GM12878 (cell line): ENCODE results near the gene PPAN. TPM values are rescaled to one million over a fixed set of nuclear protein-coding genes. Genes with fewer than 3 reads are reported as not detected.

Source experiments
- ATAC-seq: fragments of 200-7000 bp; cut with Tn5 transposase; 3 replicates; pipeline ENCODE4 v1.9.1; 2020; ENCODE audit warnings: mild to moderate bottlenecking, moderate library complexity
- BruUV-seq: library from RNA; stranded (reverse); fragments of 400-500 nt; replicated peaks from 2 replicates; lab custom pipeline; 2021; lab: Mats Ljungman, UMichigan
- CTCF ChIA-PET: fragments of 300-600 bp; sonication (Branson Sonifier 250); formaldehyde crosslinking; extraction: SDS; loops from one replicate; lab custom pipeline; 2021; ENCODE audit warnings: inconsistent platforms; lab: Yijun Ruan, JAX
- POLR2A ChIA-PET: fragments of 350-600 bp; formaldehyde crosslinking; extraction: SDS; loops from one replicate; lab custom pipeline; 2021; ENCODE audit warnings: inconsistent platforms; lab: Charles Lee
- RAD21 ChIA-PET: fragments of 300-600 bp; sonication (Branson Sonifier 250); formaldehyde crosslinking; loops from one replicate; lab custom pipeline; 2023; ENCODE audit warnings: antibody characterized with exemption; ENCODE audit not compliant: unreplicated experiment; lab: Charles Lee
- SMC1A ChIA-PET: fragments of 300-600 bp; sonication (Branson Sonifier 250); formaldehyde crosslinking; loops from one replicate; lab custom pipeline; 2023; ENCODE audit not compliant: unreplicated experiment, uncharacterized antibody; lab: Charles Lee
- DNase-seq: peaks from one replicate; pipeline ENCODE4 v3.0.0-alpha.2; 2011; ENCODE audit warnings: low read depth, low spot score
- FAIRE-seq: peaks from 3 replicates; lab custom pipeline; 2011; peaks lifted over from hg19 to GRCh38; lab: Jason Lieb, UNC
- H2AFZ ChIP-seq: 2 replicates; pipeline ENCODE4 v1.6.0; 2011; ENCODE audit warnings: low read depth, low read length, control low read depth; ENCODE audit not compliant: control insufficient read depth
- H3K27ac ChIP-seq: 2 replicates; pipeline ENCODE4 v1.5.1; 2011; ENCODE audit warnings: control low read depth; ENCODE audit not compliant: control insufficient read depth, insufficient read depth
- H3K27me3 ChIP-seq, 2 experiments: replicated peaks in 1 of 2; 2 replicates each; pipeline versions ENCODE4 v1.6.0 to v1.6.1; 2011; ENCODE audit warnings: low read length in 1 of 2; ENCODE audit not compliant: control insufficient read depth in 2 of 2, insufficient read depth in 2 of 2
- H3K36me3 ChIP-seq, 2 experiments: 2 replicates each; pipeline ENCODE4 v1.5.1; 2011; ENCODE audit warnings: low read length in 1 of 2; ENCODE audit not compliant: control insufficient read depth in 2 of 2, insufficient read depth in 2 of 2
- H3K4me1 ChIP-seq: 2 replicates; pipeline ENCODE4 v1.6.1; 2011; ENCODE audit warnings: mild to moderate bottlenecking, low read length, moderate library complexity, mixed read lengths; ENCODE audit not compliant: control insufficient read depth, insufficient read depth
- H3K4me2 ChIP-seq: 2 replicates; pipeline ENCODE4 v1.6.0; 2011; ENCODE audit warnings: control low read depth; ENCODE audit not compliant: control insufficient read depth, insufficient read depth
- H3K4me3 ChIP-seq: fragments of 200-600 bp; sonication (generic); 2 replicates; pipeline ENCODE4 v1.5.1; 2016
- H3K79me2 ChIP-seq: 2 replicates; pipeline ENCODE4 v1.6.0; 2011; ENCODE audit warnings: low read length; ENCODE audit not compliant: control insufficient read depth, insufficient read depth
- H3K9ac ChIP-seq: 2 replicates; pipeline ENCODE4 v1.8.0; 2011; ENCODE audit warnings: low read length, control low read depth, mixed read lengths; ENCODE audit not compliant: control insufficient read depth, insufficient read depth
- H3K9me3 ChIP-seq: replicated peaks from 3 replicates; pipeline ENCODE4 v1.5.1; 2011; ENCODE audit warnings: mild to moderate bottlenecking, low read length; ENCODE audit not compliant: control insufficient read depth, insufficient read depth
- H4K20me1 ChIP-seq: 2 replicates; pipeline ENCODE4 v1.6.0; 2011; ENCODE audit not compliant: control insufficient read depth, insufficient read depth
- CEBPZ ChIP-seq: fragments of 150-350 bp; IDR thresholded peaks from 2 replicates; pipeline ENCODE4 v1.6.1; 2016; ENCODE audit warnings: low read depth, low read length
- CREM ChIP-seq: IDR thresholded peaks from 2 replicates; pipeline ENCODE4 v1.6.1; 2014; ENCODE audit warnings: antibody characterized with exemption, low read depth
- DPF2 ChIP-seq: fragments of 450-650 bp; IDR thresholded peaks from 2 replicates; pipeline ENCODE4 v1.6.1; 2017; ENCODE audit warnings: mild to moderate bottlenecking
- JUNB ChIP-seq: IDR thresholded peaks from 2 replicates; pipeline ENCODE4 v1.6.1; 2016; ENCODE audit warnings: antibody characterized with exemption, mild to moderate bottlenecking
- MLLT1 ChIP-seq: fragments of 450-650 bp; IDR thresholded peaks from 2 replicates; pipeline ENCODE4 v1.6.1; 2016; ENCODE audit warnings: mild to moderate bottlenecking
- RAD21 ChIP-seq: IDR thresholded peaks from 2 replicates; pipeline ENCODE4 v1.6.1; 2011; ENCODE audit warnings: mild to moderate bottlenecking, low read depth, low read length, moderate library complexity; ENCODE audit not compliant: insufficient read depth
- RELA ChIP-seq: fragments of 450-650 bp; IDR thresholded peaks from 2 replicates; pipeline ENCODE4 v1.8.0; 2014; ENCODE audit warnings: borderline replicate concordance; ENCODE audit not compliant: partially characterized antibody
- SRF ChIP-seq, 2 experiments: IDR thresholded peaks; 2 replicates each; pipeline ENCODE4 v1.6.1; 2011; ENCODE audit warnings: low read depth in 2 of 2, low read length in 2 of 2, mild to moderate bottlenecking in 1 of 2, moderate library complexity in 1 of 2
- YY1 ChIP-seq: IDR thresholded peaks from 2 replicates; pipeline ENCODE4 v1.6.1; 2011; ENCODE audit warnings: low read depth, mild to moderate bottlenecking, low read length
- ZBTB40 ChIP-seq: fragments of 450-650 bp; IDR thresholded peaks from 2 replicates; pipeline ENCODE4 v1.6.1; 2016; ENCODE audit warnings: mild to moderate bottlenecking, moderate library complexity, borderline replicate concordance
- ZSCAN29 ChIP-seq: fragments of 450-650 bp; IDR thresholded peaks from 2 replicates; pipeline ENCODE4 v1.6.1; 2017; ENCODE audit warnings: mild to moderate bottlenecking, moderate library complexity
- WGBS: methylation state at CpG from one replicate; pipeline ENCODE4 v1.1.6; 2016; ENCODE audit warnings: low lambda C conversion rate; ENCODE audit not compliant: insufficient replicate concordance, insufficient coverage; ENCODE audit errors: missing lambda C conversion rate; 5-methylcytosine and 5-hydroxymethylcytosine counted together
- in situ Hi-C: fragments of 300-500 bp; cut with MboI; formaldehyde crosslinking; loops from 9 replicates; pipeline ENCODE4 v1.14.3; 2018; ENCODE audit warnings: mixed read lengths
- intact Hi-C: fragments of 100-400 bp; cut with micrococcal nuclease; formaldehyde crosslinking; loops from one replicate; pipeline ENCODE4 v1.14.2; 2022; ENCODE audit not compliant: unreplicated experiment
- polyA plus RNA-seq, 11 experiments: library from polyadenylated mRNA; depleted of rRNA in 4 of 11; unstranded in 6 of 11; stranded (reverse) in 5 of 11; fragments of >200 nt; fragmentation: Nextera tagmentation in 4 of 11; fragmentation: Illumina TruSeq in 1 of 11; extraction: Ambion mirVana in 4 of 11; extraction: Trizol in 1 of 11; gene quantifications; 1 replicate in 1 of 11; 2 replicates in 10 of 11; pipeline versions ENCODE4 v1.2.1 to v1.2.3, GENCODE V29; 2011 to 2016; ENCODE audit warnings: inconsistent platforms in 2 of 11, missing spikeins in 2 of 11, low read depth in 1 of 11
- total RNA-seq, 4 experiments: library from RNA; depleted of rRNA in 3 of 4; stranded (reverse); fragments of >200 nt in 3 of 4; fragmentation: Illumina TruSeq in 1 of 4; extraction: Trizol in 1 of 4; gene quantifications; 2 replicates each; pipeline versions ENCODE4 v1.2.1 to v1.2.3, GENCODE V29; 2013 to 2021

PPAN gene
- total and polyA plus RNA-seq, 10 of the 15 experiments (the other 5 are each of a cell fraction or from before 2014, with no cell fraction given) = 2.1 to 171 (median 108) TPM

GRCh38 chr19:10114651-10115391 lies 8.7 kb downstream of the PPAN start (continued):
- TF ChIP-seq CEBPZ = no peak

GRCh38 chr19:10115392-10116084 lies 9.4 kb downstream of the PPAN start:
- in situ Hi-C loops = no loop called here
- Histone ChIP-seq H3K4me2 (no peak overlapping the region), H4K20me1 (no peaks in the 10 kb centered on the region), H2AFZ (no peak overlapping the region), H3K4me3 (no peak overlapping the region), H3K9me3 (no peaks in the 10 kb centered on the region), H3K27ac (no peak overlapping the region), H3K9ac (no peak overlapping the region), H3K4me1 (peaks cover 25% of the 10 kb centered on the region), H3K79me2 (peaks cover 33% of the 10 kb centered on the region), H3K27me3 (no peaks in the 10 kb centered on the region), H3K36me3 (peaks cover 4 to 41% of the 10 kb centered on the region in 2 experiments; a peak in 3 of 4 replicates)
- FAIRE-seq (no peak), DNase-seq (no peak), ATAC-seq (no peak)
- CTCF ChIA-PET = interaction anchor here (0.9 to 9.8 kb wide), 2 partner anchors 15 to 275 kb away, joined by 3 to 171 read pairs; partner anchors contain the start of gene ANGPTL6
- POLR2A ChIA-PET = interaction anchor here (1.2 to 5.4 kb wide), 3 partner anchors 9 to 20 kb away, joined by 3 to 58 read pairs (median 3); partner anchors contain the start of genes ANGPTL6 and PPAN
- WGBS = 90% methylated on average over 45 of the region's 45 CpGs
- SMC1A ChIA-PET = interaction anchor here (1.4 to 11.4 kb wide), 2 partner anchors 16 to 273 kb away, joined by 3 to 150 read pairs; partner anchors contain the start of gene ANGPTL6
- BruUV-seq = no TSS peak
- RAD21 ChIA-PET = interaction anchor here (8.6 kb wide), 1 partner anchor 15 kb away, joined by 166 read pairs; the partner anchor contains the start of gene ANGPTL6
- intact Hi-C loops = no loop called here
- TF ChIP-seq CREM (no peak), SRF (IDR thresholded peaks at IDR 0.05; ENCODE audit: low read depth in 2 of 2, low read length in 2 of 2) (no peak), ZSCAN29 (no peak), JUNB (no peak), MLLT1 (no peak), DPF2 (no peak), RELA (no peak), RAD21 (no peak), YY1 (no peak; the same call in 1 of the 2 replicates), ZBTB40 (no peak)
